ENCODE measurements around the gene PRKG1.

DNA sequence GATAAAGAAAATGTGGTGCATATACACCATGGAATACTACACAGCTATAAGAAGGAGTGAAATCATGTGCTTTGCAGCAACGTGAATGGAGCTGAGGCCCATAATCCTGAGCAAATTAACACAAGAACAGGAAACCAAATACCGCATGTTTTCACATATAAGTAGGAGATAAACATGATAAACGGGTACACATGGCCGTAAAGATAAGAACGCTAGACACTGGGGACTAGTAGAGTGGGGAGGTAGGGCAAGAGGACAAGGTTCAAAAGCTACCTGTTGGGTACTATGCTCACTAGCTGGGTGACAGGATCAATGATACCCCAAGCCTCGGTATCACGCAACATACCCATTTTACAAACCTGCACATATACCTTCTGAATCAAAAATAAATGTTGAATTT lies 511.5 kb downstream of the PRKG1 start:
- TF ChIP-seq, protein P1, sequence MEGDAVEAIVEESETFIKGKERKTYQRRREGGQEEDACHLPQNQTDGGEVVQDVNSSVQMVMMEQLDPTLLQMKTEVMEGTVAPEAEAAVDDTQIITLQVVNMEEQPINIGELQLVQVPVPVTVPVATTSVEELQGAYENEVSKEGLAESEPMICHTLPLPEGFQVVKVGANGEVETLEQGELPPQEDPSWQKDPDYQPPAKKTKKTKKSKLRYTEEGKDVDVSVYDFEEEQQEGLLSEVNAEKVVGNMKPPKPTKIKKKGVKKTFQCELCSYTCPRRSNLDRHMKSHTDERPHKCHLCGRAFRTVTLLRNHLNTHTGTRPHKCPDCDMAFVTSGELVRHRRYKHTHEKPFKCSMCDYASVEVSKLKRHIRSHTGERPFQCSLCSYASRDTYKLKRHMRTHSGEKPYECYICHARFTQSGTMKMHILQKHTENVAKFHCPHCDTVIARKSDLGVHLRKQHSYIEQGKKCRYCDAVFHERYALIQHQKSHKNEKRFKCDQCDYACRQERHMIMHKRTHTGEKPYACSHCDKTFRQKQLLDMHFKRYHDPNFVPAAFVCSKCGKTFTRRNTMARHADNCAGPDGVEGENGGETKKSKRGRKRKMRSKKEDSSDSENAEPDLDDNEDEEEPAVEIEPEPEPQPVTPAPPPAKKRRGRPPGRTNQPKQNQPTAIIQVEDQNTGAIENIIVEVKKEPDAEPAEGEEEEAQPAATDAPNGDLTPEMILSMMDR (IDR thresholded peaks at IDR 0.05), result no peak
- TF ChIP-seq, protein P2, sequence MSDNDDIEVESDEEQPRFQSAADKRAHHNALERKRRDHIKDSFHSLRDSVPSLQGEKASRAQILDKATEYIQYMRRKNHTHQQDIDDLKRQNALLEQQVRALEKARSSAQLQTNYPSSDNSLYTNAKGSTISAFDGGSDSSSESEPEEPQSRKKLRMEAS (CRISPR knock-in tag; IDR thresholded peaks at IDR 0.05), result no peak
- TF ChIP-seq ZNF138 (CRISPR knock-in tag; conservative IDR thresholded peaks at IDR 0.05), result no peak
- no peak for TF ChIP-seq RORB (CRISPR knock-in tag; IDR thresholded peaks at IDR 0.05)
- no peak for TF ChIP-seq NR2C2 (CRISPR knock-in tag; IDR thresholded peaks at IDR 0.05)
- no peak for TF ChIP-seq RELA (CRISPR knock-in tag; IDR thresholded peaks at IDR 0.05; ENCODE audit: borderline replicate concordance)
- TF ChIP-seq, protein P3, sequence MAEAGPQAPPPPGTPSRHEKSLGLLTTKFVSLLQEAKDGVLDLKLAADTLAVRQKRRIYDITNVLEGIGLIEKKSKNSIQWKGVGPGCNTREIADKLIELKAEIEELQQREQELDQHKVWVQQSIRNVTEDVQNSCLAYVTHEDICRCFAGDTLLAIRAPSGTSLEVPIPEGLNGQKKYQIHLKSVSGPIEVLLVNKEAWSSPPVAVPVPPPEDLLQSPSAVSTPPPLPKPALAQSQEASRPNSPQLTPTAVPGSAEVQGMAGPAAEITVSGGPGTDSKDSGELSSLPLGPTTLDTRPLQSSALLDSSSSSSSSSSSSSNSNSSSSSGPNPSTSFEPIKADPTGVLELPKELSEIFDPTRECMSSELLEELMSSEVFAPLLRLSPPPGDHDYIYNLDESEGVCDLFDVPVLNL (CRISPR knock-in tag; IDR thresholded peaks at IDR 0.05; ENCODE audit: borderline replicate concordance, low read depth), result no peak
- no peak for TF ChIP-seq ZNF219 (CRISPR knock-in tag; IDR thresholded peaks at IDR 0.05; ENCODE audit: borderline replicate concordance)
- TF ChIP-seq ZNF121 (CRISPR knock-in tag; IDR thresholded peaks at IDR 0.05), result no peak
- no peak for TF ChIP-seq FOXJ3 (CRISPR knock-in tag; IDR thresholded peaks at IDR 0.05; ENCODE audit: borderline replicate concordance)
- TF ChIP-seq, protein P4, sequence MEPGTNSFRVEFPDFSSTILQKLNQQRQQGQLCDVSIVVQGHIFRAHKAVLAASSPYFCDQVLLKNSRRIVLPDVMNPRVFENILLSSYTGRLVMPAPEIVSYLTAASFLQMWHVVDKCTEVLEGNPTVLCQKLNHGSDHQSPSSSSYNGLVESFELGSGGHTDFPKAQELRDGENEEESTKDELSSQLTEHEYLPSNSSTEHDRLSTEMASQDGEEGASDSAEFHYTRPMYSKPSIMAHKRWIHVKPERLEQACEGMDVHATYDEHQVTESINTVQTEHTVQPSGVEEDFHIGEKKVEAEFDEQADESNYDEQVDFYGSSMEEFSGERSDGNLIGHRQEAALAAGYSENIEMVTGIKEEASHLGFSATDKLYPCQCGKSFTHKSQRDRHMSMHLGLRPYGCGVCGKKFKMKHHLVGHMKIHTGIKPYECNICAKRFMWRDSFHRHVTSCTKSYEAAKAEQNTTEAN (CRISPR knock-in tag; IDR thresholded peaks at IDR 0.05), result no peak

All from WTC11 (cell line).